Left ventricle myocardium superior (tissue), 1 donor: ENCODE measurements around the gene TMEM240. TPM values are rescaled to one million over a fixed set of nuclear protein-coding genes. Genes with fewer than 3 reads are reported as not detected.
A peak's percentile ranks its signal among the peaks of the same experiment; 100 is the strongest.

Source experiments
- ATAC-seq: fragments of 200-7000 bp; cut with Tn5 transposase; one replicate; pipeline ENCODE4 v1.9.1; 2020; ENCODE audit warnings: mild to moderate bottlenecking, moderate library complexity
- DNase-seq: peaks from one replicate; pipeline ENCODE4 v3.0.0-alpha.2; 2020
- intact Hi-C: fragments of 100-400 bp; cut with micrococcal nuclease; formaldehyde crosslinking; loops from one replicate; pipeline ENCODE4 v1.11.0; 2022
- long read RNA-seq: library from polyadenylated mRNA; unstranded; transcript quantifications from one replicate; pipeline ENCODE4 v2.0.0, GENCODE V29; 2021
- total RNA-seq: library from RNA; stranded (reverse); fragmentation: NEBNext Ultra II Directional; extraction: Animal tissue kit (Norgen Biotek cat#: 25700); gene quantifications from one replicate; pipeline ENCODE4 v1.2.1, GENCODE V29; 2021
- donor health status: DM: no; HTN: yes; CAD: no; lungs with severe emphysema.

TMEM240 gene
- 8.9 TPM for total RNA-seq
- long read RNA-seq, partial matches to known transcripts = 0 of 1 reads
- long read RNA-seq, other reads (novel, unspliced or antisense) = 1 of 1 reads

DNA sequence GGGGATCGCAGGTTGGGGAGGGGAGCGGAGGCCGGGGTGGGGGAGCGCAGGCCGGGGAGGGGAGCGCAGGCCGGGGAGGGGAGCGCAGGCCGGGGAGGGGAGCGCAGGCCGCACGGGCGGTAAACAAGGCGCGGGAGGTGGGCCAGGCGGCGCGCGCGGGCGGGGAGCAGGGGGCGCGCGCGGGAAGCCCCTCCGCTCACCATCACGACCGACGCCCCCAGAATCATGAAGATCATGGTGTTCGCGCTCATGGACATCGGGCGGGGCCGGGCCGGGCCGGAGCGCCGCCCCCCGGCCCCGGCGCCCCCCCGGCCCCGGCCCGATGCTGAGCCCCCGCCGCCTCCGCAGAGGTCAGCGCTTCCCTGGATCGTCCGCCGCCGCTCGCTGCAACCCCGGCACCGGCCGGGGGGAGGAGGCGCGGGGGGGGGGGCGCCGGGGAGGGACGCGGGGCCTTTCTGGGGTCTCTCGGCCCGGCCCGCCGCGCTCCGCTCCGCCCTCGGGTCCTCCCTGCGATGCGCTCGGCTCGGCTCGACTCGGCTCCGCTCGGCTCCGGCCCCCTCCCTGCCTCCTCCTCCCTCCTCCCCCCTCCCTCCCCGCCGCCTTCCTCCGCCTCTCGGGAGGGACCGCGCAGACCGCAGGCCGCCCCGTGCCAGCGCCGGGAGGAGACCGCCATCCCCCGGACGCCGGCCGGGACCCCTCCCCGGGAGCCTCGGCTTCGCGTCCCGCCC, at the start of gene TMEM240:
TSS of gene TMEM240 (minus strand) at position 535 of the 728 bp plus-strand sequence. CDS start at position 257, 278 bp downstream.
- intact Hi-C loops = no loop called here
- ATAC-seq = peak; percentile 73
- DNase-seq = peak; percentile 89

- intact Hi-C loops = no loop called here
- DNase-seq (no peak), ATAC-seq (no peak)
These were observed 43.1 kb upstream of the TMEM240 start for GRCh38 chr1:1583347-1584010.

DNA sequence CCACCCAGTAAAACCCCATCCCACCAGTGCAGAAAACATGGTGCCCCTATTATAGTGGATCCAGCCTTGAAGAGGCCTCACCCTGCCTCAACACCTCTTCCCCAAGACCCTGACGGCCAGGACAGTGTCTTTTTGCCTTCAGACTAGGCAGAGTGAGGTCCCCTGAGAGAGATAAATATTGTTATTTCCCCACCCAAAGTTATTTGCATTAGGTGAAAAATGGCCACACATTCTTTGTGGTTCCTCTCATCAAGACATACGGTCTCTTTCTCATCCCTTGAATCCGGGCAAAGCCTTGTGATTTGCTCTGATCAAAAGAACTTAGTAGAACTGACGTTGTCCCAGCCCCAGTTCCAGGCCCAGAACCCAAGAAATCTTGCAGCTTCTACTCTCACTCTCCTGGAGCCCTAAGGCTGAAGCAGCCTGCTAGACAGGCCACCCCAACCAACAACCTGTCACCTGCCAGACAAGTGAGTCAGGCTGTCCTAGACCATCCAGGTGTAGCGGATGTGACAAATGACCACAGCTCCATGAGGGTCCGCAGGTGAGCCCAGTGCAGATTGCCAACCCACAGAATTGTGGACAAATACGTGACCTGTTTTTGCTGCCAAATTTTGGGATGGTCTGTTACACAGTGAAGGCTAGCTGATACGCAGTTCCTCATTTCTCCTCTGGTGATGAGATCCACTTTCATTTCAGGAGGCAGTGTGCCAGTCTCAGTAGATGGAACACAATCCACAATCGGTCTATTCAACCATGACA, 42.3 kb upstream of the TMEM240 start:
- ATAC-seq = no peak
- intact Hi-C loops = no loop called here
- DNase-seq = no peak

- DNase-seq (peak; percentile 19), ATAC-seq (no peak)
- intact Hi-C loops = no loop called here
These were observed 38.0 kb upstream of the TMEM240 start for GRCh38 chr1:1578371-1578940.

DNA sequence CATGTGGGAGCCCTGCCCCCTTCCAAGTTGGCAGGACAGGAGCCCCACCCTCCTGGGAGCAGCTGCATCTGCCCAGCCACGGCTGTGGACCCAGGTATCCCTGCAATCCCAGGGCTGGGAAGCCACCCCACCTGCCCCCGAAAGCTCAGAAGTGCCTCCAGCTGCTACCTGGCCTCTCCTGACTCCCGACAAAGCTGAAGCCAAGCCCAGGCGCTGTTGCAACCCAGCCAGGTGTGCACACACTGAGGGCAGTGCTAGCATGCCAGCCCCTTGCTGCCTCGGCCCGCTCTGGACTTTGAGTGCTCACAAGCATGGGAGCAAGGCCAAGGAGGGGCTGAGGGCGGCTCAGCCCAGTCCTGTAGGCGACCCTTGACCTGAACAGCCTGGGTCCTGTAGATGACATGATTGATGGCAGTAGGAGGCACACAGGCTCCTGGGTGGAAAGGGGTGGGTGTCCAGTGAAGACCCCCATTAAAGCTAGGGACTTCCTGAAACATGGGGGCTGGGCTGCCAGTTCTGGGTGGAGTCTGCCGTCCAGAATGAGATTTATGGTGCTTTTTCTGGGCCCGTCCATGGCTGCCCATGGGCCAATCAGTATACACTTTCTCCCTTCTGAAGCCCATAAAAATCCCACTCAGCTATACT, 37.1 kb upstream of the TMEM240 start:
- DNase-seq = peak; percentile 22
- intact Hi-C loops = no loop called here
- no peak for ATAC-seq

GRCh38 chr1:1574721-1575537, 34.5 kb upstream of the TMEM240 start, which contains the start of gene SSU72:
Gene SSU72 (minus strand): TSS chr1:1574863. CDS start chr1:1574557, 306 bp downstream.
- peak; percentile 97 for DNase-seq
- intact Hi-C loops = no loop called here
- ATAC-seq = peak; percentile 96

GRCh38 chr1:1573843-1574720, 33.7 kb upstream of the TMEM240 start:
- intact Hi-C loops = no loop called here
- peak; percentile 81 for ATAC-seq
- peak; percentile 3 for DNase-seq

DNA sequence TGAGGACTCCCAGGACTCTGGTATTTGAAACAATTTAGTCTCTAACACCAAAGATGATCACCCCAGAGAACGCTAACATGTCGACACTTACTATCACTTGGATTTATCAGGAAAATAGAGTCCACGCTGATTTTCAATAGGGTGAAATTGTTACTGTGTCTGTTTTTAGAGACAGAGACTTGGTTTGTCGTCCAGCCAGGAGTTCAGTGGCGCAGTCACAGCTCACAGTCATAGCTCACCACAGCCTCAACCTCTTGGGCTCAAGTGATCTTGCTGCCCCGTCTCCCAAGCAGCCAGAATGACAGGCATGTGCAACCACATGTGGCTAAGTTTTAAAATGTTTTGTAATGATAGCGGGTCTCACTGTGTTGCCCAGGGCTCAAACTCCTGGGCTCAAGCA, 28.9 kb upstream of the TMEM240 start:
- intact Hi-C loops = no loop called here
- DNase-seq (no peak), ATAC-seq (peak; percentile 17)

DNA sequence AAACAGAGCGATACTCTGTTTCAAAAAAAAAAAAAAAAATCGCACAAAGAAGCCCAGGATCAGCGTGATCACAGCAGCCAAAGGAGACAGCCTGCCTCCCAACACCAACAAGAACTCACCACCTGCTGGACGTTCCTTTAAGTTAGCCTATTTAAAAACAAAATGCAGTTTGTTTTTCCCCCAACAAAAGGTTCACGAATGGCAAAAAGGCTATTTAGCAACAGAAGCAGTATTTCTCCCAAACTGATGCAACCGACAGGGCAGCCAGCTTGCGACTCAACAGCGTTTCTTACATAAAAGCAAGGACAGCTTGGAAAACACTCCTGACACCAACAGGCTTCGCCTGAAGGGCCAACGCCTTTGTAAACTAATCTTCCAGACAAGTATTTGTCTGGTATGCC, 27.5 kb upstream of the TMEM240 start:
- intact Hi-C loops = no loop called here

DNA sequence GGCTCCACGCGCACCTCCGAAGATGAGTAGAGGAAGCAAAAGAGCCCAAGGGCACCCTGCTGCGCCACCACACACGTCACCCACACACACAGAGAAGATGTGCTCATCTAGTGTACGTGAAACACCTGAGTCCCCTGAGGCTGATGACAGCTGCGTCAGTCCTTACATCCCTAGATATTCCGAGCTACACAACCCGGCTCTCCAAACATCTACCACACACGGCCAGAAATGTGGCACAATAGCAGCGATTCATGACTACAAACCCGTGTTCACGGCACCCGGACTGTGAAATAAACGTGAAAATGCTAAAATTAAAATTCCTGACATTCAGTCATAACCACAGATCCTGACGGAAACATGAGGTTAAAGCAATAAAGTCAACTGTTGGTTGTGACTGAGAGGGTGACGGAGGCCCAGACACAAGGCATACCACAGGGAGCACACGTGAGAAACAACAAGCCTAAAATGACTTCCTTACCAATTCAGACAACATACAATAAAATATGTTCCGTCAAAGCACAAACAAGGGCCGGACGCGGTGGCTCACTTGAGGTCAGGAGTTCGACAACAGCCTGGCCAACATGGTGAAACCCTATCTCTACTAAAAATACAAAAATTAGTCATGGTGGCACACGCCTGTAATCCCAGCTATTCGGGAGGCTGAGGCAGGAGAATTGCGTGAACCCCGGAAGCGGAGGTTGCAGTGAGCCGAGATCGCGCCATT, 26.9 kb upstream of the TMEM240 start:
- no peak for ATAC-seq
- no peak for DNase-seq
- intact Hi-C loops = no loop called here

More for the DNA sequence above, 27.5 kb upstream of the TMEM240 start:
- DNase-seq (no peak), ATAC-seq (no peak)

GRCh38 chr1:1565340-1565739, 24.9 kb upstream of the TMEM240 start:
- no peak for DNase-seq
- intact Hi-C loops = no loop called here
- ATAC-seq = no peak

DNA sequence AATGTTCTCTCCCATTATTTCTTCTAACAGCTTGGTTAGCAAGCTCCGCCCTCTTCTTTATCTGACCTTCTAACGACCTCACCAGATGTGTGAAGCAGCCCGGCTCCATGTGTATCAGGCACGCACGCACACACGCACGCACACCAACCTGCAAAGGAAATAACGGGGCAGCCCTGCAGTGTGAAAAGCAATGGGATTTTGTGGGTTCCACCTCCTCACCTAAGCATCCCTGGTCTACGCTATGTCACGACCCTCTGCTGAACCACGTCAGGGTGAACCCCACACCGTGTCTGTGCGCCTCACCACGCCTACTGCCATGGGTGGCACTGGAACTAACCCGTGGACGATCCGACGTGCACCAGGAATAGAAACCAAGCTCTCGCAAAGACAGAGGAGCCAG, 23.8 kb upstream of the TMEM240 start:
- intact Hi-C loops = no loop called here
- peak; percentile 19 for ATAC-seq

DNA sequence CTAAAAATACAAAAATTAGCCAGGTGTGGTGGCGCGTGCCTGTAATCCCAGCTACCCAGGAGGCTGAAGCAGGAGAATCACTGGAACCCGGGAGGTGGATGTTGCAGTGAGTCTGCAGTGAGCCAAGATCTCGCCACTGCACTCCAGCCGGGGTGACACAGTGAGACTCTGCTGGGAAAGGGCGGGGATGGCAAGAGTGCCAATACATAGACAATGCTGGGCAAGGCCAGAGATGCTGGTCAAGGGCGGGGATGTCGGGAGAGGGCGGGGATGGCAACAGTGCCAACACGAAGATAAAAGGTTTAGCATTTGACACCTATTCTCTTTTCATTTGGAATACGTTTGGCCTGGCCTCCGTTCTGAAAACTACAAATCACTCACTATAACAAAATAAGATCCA, 23.3 kb upstream of the TMEM240 start:
- intact Hi-C loops = no loop called here
- ATAC-seq = no peak
- DNase-seq = no peak

More for the DNA sequence above, 23.8 kb upstream of the TMEM240 start:
- DNase-seq = no peak

DNA sequence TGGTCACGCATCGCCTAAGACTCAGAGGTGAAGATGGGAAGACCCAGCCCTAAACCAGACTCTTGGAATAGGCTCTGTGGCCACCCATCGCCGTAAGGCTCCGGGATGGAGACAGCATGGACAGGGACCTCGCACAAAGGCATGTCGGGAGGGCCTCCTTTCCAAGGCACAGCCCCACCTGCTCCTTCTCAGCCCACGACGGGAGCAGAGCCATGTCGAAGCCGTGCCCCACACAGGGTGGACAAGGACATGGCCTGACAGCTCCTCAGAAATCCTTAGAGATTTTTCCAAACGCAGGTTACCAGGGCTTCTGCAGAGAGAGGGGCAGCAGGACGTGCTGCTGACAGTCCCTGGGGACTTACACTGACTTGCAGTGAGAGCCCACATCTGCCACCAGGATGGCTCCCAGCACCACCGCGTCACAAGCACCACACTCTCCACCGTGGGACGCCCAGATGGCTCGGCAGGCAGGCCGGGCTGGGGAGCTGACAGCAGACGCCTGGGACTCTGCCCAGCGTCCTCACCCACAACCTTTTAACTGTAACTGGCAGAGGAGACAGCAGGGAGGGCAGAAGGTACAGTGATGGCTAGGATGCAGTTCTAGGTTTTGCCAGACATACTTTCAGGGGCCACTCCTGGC, 22.3 kb upstream of the TMEM240 start:
- peak; percentile 63 for DNase-seq
- peak; percentile 52 for ATAC-seq
- intact Hi-C loops = no loop called here

DNA sequence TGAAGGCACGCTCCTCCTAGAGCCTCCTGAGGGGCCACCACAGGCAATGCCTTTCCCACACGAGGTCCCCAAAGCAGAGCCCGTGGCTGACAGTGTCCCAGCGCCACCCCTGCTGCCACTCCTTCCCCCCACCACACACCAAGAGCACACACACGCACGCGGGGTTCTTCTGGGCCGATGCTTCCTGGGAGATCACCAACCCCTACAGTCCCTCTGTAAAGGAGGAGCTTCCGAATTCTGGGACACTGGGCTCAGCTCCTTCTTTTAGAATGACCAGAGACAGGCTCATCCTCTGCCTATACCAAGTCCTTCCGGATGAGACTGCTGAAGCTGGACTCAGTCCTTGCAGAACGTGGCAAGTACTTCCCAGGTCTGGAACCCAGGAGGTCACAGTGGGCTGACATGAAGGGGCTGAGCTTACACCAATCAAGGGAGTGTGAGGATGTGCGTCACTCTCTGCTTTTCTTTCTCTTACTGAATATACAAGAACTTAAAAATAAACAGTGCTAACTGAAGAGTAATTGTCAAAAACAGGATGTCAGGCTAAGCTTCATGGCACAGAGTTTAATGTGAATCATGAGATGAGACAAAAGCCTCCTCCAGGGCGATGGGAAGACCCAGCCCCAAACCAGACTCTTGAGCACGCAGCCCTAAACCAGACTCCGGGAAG, 21.5 kb upstream of the TMEM240 start:
- intact Hi-C loops = no loop called here
- ATAC-seq (no peak), DNase-seq (no peak)

DNA sequence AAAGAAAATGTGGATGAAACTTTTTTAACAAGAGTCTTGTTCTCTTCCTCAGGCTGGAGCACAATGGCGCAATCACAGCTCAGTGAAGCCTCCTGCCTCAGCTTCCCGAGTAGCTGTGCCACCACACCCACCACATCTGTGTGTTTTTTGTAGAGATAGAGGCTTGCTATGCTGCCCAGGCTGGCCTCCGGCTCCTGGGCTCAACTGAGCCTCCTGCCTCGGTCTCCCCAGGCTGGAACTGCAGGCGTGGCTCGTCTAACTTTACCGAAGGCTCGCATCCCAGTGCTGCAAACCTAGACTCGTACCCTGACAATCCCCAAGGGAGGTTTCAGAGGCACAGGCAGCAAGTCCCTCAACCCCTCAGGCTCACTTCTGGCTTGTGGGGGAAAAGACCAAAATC, 19.8 kb upstream of the TMEM240 start:
- no peak for DNase-seq
- intact Hi-C loops = no loop called here
- no peak for ATAC-seq
